Type B pancreatic cell (in vitro differentiated cells): ENCODE measurements around the gene MYOG. TPM values are rescaled to one million over a fixed set of nuclear protein-coding genes. Genes with fewer than 3 reads are reported as not detected.

Source experiments
- DNase-seq: peaks from one replicate; pipeline ENCODE4 v3.0.0; 2021; ENCODE audit warnings: mixed read lengths; ENCODE audit not compliant: unreplicated experiment; ENCODE audit errors: extremely low spot score
- H3K27ac Mint-ChIP-seq: 2 replicates; pipeline ENCODE4 v1.8.0; 2021; ENCODE audit warnings: mild to moderate bottlenecking, mixed read lengths
- H3K27me3 Mint-ChIP-seq: 2 replicates; pipeline ENCODE4 v1.8.0; 2021; ENCODE audit warnings: mixed read lengths
- H3K36me3 Mint-ChIP-seq: 2 replicates; pipeline ENCODE4 v1.8.0; 2021; ENCODE audit warnings: mixed read lengths
- H3K4me1 Mint-ChIP-seq: one replicate; pipeline ENCODE4 v1.8.0; 2021; ENCODE audit warnings: mixed read lengths; ENCODE audit not compliant: unreplicated experiment
- H3K4me3 Mint-ChIP-seq: 2 replicates; pipeline ENCODE4 v1.8.0; 2021; ENCODE audit warnings: mild to moderate bottlenecking, mixed read lengths
- H3K9me3 Mint-ChIP-seq: 2 replicates; pipeline ENCODE4 v1.8.0; 2021; ENCODE audit warnings: mixed read lengths
- total RNA-seq: library from RNA; stranded (reverse); gene quantifications from 2 replicates; pipeline ENCODE4 v1.2.1, GENCODE V29; 2021; ENCODE audit warnings: low replicate concordance
- TF ChIP-seq, protein P1 (sequence below): fragments of 200-600 bp; sonication (generic); conservative IDR thresholded peaks from 2 replicates; pipeline ENCODE4 v1.5.0; 2021; ENCODE audit warnings: antibody characterized with exemption, mild to moderate bottlenecking

MYOG gene
- total RNA-seq, 1 donor from 2014 or later: 2.1 TPM

DNA sequence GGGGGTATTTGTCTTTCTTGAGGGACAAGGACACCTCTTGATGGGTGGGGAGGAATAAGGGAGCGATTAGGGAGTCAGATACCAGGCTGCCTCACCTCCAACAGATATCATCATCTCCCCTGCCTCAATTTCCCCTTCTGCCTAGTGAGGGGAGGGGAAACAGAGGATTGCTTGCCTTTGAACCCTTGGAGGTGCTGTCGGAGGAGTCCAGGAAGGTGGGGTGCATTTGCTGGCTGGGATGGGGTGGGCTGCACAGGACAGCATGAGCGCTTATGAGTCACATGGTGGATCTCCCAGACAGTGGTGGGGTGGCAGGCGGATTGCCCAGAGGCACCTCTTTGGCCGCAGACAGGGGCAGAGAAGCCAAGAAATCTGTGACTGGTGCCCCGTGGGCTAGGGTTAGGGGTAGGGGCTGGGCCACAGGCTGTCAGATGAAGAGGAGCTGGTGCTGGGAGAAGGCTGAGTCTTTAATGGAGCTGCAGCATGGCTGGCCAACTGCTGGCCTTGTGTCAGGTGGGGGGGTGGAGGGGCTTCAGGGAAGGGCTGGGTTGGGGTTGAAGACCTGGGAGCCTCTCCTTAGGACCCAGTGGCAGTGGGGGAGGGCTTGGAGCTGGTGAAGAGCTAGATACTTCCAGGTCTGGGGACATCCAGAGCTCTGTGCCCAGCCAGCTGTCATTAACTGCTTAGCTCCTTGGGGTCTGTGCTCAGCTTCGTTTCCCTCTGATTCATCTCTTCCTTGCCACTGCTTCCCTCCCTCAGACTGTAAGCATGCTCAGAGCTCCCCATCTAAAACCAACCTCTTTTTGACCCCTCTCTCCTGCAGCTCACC lies 34.7 kb upstream of the MYOG start:
- Mint-ChIP-seq H3K4me1 (no peaks in the 10 kb centered on the region), H3K27me3 (peaks cover 88% of the 10 kb centered on the region), H3K4me3 (no peak overlapping the region), H3K9me3 (no peaks in the 10 kb centered on the region), H3K36me3 (no peaks in the 10 kb centered on the region), H3K27ac (no peak overlapping the region)
- peak; percentile 58 for DNase-seq
- TF ChIP-seq, protein P1, sequence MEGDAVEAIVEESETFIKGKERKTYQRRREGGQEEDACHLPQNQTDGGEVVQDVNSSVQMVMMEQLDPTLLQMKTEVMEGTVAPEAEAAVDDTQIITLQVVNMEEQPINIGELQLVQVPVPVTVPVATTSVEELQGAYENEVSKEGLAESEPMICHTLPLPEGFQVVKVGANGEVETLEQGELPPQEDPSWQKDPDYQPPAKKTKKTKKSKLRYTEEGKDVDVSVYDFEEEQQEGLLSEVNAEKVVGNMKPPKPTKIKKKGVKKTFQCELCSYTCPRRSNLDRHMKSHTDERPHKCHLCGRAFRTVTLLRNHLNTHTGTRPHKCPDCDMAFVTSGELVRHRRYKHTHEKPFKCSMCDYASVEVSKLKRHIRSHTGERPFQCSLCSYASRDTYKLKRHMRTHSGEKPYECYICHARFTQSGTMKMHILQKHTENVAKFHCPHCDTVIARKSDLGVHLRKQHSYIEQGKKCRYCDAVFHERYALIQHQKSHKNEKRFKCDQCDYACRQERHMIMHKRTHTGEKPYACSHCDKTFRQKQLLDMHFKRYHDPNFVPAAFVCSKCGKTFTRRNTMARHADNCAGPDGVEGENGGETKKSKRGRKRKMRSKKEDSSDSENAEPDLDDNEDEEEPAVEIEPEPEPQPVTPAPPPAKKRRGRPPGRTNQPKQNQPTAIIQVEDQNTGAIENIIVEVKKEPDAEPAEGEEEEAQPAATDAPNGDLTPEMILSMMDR: no peak

DNA sequence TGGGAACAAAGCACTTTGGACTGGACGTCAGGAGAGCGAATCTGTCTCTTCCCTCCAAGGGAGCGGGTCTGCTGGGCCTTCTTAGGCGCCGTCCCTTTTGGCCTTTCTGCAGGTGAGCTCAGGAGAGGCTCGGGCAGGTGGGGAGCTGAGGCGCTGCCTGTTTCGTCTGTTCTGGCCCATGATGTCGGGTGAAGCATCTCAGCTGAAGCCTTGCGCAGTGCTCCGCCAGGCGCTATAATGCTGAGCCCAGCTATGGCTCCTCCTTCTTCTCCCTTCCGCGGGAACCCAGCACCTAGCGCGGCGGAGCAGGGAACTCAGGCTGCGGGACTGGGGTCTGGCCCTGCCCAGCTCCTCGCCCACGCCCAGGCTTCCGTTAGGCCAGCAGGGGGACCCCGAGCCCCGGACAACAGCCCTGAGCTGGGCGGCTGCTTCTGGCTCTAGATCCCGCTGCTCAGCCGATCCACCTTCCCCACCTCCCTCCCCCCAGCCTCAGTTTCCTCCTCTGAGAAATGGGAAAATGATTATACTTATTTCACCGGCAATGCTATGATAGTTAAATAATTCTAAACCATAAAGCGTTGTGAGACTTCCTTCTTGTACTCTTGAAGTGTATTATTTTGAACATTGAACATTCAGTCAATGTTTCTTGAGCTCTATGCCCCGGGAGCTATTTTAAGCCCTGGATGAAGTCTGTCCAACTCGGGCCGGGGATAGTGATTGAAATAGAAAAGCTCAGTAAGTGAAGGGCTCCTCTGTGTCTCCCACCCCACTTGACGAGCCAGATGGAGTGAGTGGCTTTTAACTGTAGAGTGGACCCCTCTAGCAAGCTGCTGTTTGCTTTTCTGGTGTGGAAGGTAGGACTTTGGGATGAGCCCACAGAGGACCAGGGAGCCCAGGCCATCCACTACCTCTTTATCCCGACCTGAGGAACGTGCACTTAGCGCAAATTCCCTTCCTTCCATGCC lies 32.1 kb upstream of the MYOG start:
- TF ChIP-seq, protein P1: peak; percentile 92
- no peaks in the 10 kb centered on the region for H3K36me3 Mint-ChIP-seq
- H3K27me3 Mint-ChIP-seq: peaks cover 65% of the 10 kb centered on the region
- no peaks in the 10 kb centered on the region for H3K4me1 Mint-ChIP-seq
- no peak overlapping the region for H3K27ac Mint-ChIP-seq
- DNase-seq: peak; percentile 89
- no peak overlapping the region for H3K4me3 Mint-ChIP-seq
- H3K9me3 Mint-ChIP-seq: no peaks in the 10 kb centered on the region

GRCh38 chr1:203116091-203116820 lies 30.4 kb upstream of the MYOG start:
- no peak for DNase-seq
- TF ChIP-seq, protein P1: no peak
- H3K4me1 Mint-ChIP-seq: no peaks in the 10 kb centered on the region
- H3K4me3 Mint-ChIP-seq: no peak overlapping the region
- H3K36me3 Mint-ChIP-seq: no peaks in the 10 kb centered on the region
- peaks cover 52% of the 10 kb centered on the region for H3K27me3 Mint-ChIP-seq
- H3K9me3 Mint-ChIP-seq: no peaks in the 10 kb centered on the region
- no peak overlapping the region for H3K27ac Mint-ChIP-seq

DNA sequence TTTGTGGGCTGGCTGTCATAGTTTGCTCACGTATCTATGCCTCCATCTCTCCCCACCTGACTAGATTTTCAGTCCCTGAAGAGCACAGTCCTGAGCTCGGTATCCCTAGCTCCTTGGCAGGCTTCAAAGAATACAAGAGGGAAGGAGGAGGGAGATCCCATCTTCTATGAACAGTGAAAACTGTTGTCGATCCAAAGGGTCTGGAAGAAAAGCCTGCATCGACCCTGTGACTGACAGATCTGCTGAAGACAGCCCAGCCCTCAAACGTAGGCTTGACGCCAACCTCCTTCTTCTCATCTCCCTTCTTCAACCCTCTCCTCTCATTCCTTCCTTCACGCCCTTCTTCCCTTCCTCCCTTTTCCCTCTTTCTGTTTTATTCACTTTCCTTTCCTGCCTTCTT lies 28.4 kb upstream of the MYOG start:
- Mint-ChIP-seq H3K27me3 (peaks cover 52% of the 10 kb centered on the region), H3K4me3 (no peak overlapping the region), H3K9me3 (no peaks in the 10 kb centered on the region), H3K36me3 (no peaks in the 10 kb centered on the region), H3K4me1 (no peaks in the 10 kb centered on the region), H3K27ac (no peak overlapping the region)
- TF ChIP-seq, protein P1: no peak
- no peak for DNase-seq

DNA sequence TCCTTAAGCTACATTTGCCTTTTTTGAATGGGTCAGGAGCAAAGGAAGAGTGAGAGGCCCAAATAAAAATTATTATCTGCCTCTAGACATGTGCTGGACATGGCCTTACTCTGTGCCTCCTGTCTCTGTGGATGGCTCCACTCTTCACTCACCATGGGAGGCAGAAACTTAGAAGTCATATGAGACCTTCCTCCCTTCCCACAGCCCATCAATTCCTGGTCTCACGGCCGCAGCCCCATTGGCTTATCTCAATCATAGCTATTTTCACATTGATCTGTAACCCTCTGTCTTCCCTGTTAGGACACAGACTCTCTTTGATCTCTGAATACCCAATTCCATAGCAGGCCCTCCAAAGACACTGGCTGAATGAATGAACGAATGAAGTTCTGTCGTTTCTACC lies 27.5 kb upstream of the MYOG start:
- no peak overlapping the region for H3K27ac Mint-ChIP-seq
- H3K4me3 Mint-ChIP-seq: no peak overlapping the region
- no peaks in the 10 kb centered on the region for H3K9me3 Mint-ChIP-seq
- H3K4me1 Mint-ChIP-seq: no peaks in the 10 kb centered on the region
- peaks cover 50% of the 10 kb centered on the region for H3K27me3 Mint-ChIP-seq
- TF ChIP-seq, protein P1: no peak
- no peaks in the 10 kb centered on the region for H3K36me3 Mint-ChIP-seq
- no peak for DNase-seq
